Measurements from ENCODE around the gene CPO.

- TF ChIP-seq, protein P1, sequence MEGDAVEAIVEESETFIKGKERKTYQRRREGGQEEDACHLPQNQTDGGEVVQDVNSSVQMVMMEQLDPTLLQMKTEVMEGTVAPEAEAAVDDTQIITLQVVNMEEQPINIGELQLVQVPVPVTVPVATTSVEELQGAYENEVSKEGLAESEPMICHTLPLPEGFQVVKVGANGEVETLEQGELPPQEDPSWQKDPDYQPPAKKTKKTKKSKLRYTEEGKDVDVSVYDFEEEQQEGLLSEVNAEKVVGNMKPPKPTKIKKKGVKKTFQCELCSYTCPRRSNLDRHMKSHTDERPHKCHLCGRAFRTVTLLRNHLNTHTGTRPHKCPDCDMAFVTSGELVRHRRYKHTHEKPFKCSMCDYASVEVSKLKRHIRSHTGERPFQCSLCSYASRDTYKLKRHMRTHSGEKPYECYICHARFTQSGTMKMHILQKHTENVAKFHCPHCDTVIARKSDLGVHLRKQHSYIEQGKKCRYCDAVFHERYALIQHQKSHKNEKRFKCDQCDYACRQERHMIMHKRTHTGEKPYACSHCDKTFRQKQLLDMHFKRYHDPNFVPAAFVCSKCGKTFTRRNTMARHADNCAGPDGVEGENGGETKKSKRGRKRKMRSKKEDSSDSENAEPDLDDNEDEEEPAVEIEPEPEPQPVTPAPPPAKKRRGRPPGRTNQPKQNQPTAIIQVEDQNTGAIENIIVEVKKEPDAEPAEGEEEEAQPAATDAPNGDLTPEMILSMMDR (IDR thresholded peaks at IDR 0.05; ENCODE audit: insufficient read depth, low read length, poor library complexity, severe bottlenecking): no peak
- no peak for TF ChIP-seq EZH2phosphoT487 (conservative IDR thresholded peaks at IDR 0.05; ENCODE audit: low read length)
Observed at GRCh38 chr2:206936843-206937230, 2.5 kb upstream of the CPO start.
